Panc1 (cell line): ENCODE measurements around the gene PLEKHG4B.

Experiments used
- POLR2AphosphoS5 ChIP-seq: IDR thresholded peaks from 2 replicates; pipeline ENCODE4 v1.6.1; 2012; ENCODE audit warnings: mild to moderate bottlenecking, low read depth, low read length, moderate library complexity
- SIN3A ChIP-seq: IDR thresholded peaks from 2 replicates; pipeline ENCODE4 v1.6.1; 2012; ENCODE audit warnings: low read depth, mild to moderate bottlenecking, low read length, moderate library complexity, borderline replicate concordance; ENCODE audit not compliant: insufficient read depth
- TCF7L2 ChIP-seq: IDR thresholded peaks from 2 replicates; pipeline ENCODE4 v1.6.1; 2011; ENCODE audit warnings: mild to moderate bottlenecking, low read depth, low read length, inconsistent platforms
- TF ChIP-seq, protein P1 (sequence below): fragments of 450-650 bp; IDR thresholded peaks from 2 replicates; pipeline ENCODE4 v1.5.1; 2017; ENCODE audit warnings: mild to moderate bottlenecking
- TF ChIP-seq, protein P2 (sequence below), 2 experiments: IDR thresholded peaks; 2 replicates each; pipeline ENCODE4 v1.6.1; 2011 to 2012; ENCODE audit warnings: low read depth in 2 of 2, control low read depth in 1 of 2, low read length in 1 of 2, mild to moderate bottlenecking in 1 of 2, moderate library complexity in 1 of 2; ENCODE audit not compliant: insufficient read depth in 1 of 2

DNA sequence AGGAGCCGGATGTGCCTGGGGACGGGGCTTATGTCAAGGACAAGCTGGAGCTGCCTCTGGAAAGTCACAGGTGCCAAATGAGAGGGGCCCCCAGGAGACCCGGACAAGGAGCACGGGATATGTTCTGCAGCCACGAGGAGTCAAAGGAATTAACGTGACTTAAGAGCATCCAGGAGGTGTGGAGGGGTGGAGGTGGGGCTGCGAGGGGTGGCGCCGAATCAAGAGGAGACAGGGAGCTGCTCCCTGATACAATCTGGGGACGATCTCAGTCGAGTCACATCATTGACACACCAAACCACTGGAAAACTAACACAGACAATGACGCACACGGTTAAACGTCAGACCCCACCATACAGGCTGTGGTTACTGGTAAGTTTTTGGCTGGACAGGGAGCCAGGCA is 115.6 kb downstream of the PLEKHG4B start:
- TF ChIP-seq, protein P1, sequence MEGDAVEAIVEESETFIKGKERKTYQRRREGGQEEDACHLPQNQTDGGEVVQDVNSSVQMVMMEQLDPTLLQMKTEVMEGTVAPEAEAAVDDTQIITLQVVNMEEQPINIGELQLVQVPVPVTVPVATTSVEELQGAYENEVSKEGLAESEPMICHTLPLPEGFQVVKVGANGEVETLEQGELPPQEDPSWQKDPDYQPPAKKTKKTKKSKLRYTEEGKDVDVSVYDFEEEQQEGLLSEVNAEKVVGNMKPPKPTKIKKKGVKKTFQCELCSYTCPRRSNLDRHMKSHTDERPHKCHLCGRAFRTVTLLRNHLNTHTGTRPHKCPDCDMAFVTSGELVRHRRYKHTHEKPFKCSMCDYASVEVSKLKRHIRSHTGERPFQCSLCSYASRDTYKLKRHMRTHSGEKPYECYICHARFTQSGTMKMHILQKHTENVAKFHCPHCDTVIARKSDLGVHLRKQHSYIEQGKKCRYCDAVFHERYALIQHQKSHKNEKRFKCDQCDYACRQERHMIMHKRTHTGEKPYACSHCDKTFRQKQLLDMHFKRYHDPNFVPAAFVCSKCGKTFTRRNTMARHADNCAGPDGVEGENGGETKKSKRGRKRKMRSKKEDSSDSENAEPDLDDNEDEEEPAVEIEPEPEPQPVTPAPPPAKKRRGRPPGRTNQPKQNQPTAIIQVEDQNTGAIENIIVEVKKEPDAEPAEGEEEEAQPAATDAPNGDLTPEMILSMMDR: no peak
- no peak for TF ChIP-seq TCF7L2
- TF ChIP-seq, protein P2, sequence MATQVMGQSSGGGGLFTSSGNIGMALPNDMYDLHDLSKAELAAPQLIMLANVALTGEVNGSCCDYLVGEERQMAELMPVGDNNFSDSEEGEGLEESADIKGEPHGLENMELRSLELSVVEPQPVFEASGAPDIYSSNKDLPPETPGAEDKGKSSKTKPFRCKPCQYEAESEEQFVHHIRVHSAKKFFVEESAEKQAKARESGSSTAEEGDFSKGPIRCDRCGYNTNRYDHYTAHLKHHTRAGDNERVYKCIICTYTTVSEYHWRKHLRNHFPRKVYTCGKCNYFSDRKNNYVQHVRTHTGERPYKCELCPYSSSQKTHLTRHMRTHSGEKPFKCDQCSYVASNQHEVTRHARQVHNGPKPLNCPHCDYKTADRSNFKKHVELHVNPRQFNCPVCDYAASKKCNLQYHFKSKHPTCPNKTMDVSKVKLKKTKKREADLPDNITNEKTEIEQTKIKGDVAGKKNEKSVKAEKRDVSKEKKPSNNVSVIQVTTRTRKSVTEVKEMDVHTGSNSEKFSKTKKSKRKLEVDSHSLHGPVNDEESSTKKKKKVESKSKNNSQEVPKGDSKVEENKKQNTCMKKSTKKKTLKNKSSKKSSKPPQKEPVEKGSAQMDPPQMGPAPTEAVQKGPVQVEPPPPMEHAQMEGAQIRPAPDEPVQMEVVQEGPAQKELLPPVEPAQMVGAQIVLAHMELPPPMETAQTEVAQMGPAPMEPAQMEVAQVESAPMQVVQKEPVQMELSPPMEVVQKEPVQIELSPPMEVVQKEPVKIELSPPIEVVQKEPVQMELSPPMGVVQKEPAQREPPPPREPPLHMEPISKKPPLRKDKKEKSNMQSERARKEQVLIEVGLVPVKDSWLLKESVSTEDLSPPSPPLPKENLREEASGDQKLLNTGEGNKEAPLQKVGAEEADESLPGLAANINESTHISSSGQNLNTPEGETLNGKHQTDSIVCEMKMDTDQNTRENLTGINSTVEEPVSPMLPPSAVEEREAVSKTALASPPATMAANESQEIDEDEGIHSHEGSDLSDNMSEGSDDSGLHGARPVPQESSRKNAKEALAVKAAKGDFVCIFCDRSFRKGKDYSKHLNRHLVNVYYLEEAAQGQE (IDR thresholded peaks at IDR 0.05; ENCODE audit: insufficient read depth in 1 of 2, low read depth in 2 of 2, low read length in 1 of 2): no peak
- no peak for TF ChIP-seq POLR2AphosphoS5
- no peak for TF ChIP-seq SIN3A
